Activated naive CD4-positive, alpha-beta T cell treated with anti-CD3 and anti-CD28 coated beads, Interleukin-2, amount 10 ng/mL, durations not matched to agents 7 days and 5 days (primary cell): Measurements from ENCODE around the gene MDFI.

ENCODE experiments used
- CTCF ChIA-PET: fragments of 350-600 bp; sonication (Branson Sonifier 250); formaldehyde crosslinking; loops from one replicate; lab custom pipeline; 2021; ENCODE audit warnings: antibody characterized with exemption; lab: Charles Lee
- DNase-seq: peaks from one replicate; pipeline ENCODE4 v3.0.0-alpha.2; 2020
- H3K27ac Mint-ChIP-seq: one replicate; pipeline ENCODE4 v1.8.0; 2021; ENCODE audit warnings: mild to moderate bottlenecking, moderate library complexity, mixed read lengths
- H3K27me3 Mint-ChIP-seq: one replicate; pipeline ENCODE4 v1.8.0; 2021; ENCODE audit warnings: mild to moderate bottlenecking, mixed read lengths
- H3K36me3 Mint-ChIP-seq: one replicate; pipeline ENCODE4 v1.8.0; 2021; ENCODE audit warnings: mixed read lengths
- H3K4me1 Mint-ChIP-seq: one replicate; pipeline ENCODE4 v1.8.0; 2021; ENCODE audit warnings: mixed read lengths
- H3K4me3 Mint-ChIP-seq: one replicate; pipeline ENCODE4 v1.8.0; 2021; ENCODE audit warnings: mild to moderate bottlenecking, moderate library complexity, mixed read lengths
- H3K9me3 Mint-ChIP-seq: one replicate; pipeline ENCODE4 v1.8.0; 2021; ENCODE audit warnings: mixed read lengths

Gene MDFI

GRCh38 chr6:41668968-41669367 is 30.7 kb downstream of the MDFI start:
- peaks cover 40% of the 10 kb centered on the region for H3K27me3 Mint-ChIP-seq
- no peak for DNase-seq
- H3K4me1 Mint-ChIP-seq, result no peaks in the 10 kb centered on the region
- H3K9me3 Mint-ChIP-seq, result peaks cover 1% of the 10 kb centered on the region
- H3K36me3 Mint-ChIP-seq, result no peaks in the 10 kb centered on the region
- no peak overlapping the region for H3K4me3 Mint-ChIP-seq
- CTCF ChIA-PET, result no interaction called here
- no peak overlapping the region for H3K27ac Mint-ChIP-seq

DNA sequence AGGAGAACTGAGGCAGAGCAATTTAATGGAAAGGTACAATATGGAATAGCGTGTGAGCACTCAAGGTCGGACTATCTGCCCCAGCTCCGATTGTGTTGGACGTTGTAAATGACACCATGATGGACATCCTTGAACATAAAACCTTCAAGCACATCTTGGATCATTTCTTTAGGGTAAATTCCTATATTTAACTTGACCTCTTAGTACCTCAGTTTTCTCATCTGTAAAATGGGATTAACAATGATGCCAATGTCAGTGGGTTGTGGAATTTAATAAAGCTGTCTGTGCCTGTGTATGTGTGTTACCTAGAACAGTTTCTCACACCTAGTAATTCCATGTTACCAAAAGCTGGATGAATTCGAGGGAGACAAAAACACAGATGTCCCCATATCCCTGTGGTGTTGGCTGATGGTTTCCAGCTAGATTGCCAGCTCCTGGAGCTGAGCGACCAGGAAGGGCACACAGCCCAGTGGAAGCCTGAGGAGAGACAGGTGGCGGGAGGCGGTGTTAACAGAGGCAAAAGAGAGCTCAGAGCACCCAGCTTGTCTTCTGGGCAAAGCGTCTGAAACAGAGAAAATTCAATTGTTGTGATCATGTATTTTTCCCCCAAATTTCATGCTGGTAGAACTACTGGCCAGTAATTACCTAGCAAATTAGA is 32.6 kb downstream of the MDFI start:
- no peaks in the 10 kb centered on the region for H3K4me1 Mint-ChIP-seq
- peaks cover 1% of the 10 kb centered on the region for H3K9me3 Mint-ChIP-seq
- H3K4me3 Mint-ChIP-seq, result no peak overlapping the region
- DNase-seq, result no peak
- H3K27me3 Mint-ChIP-seq, result peaks cover 52% of the 10 kb centered on the region
- CTCF ChIA-PET, result interaction anchor here (1.2 to 1.5 kb wide), 2 partner anchors 68 to 231 kb away, joined by 3 read pairs; no protein-coding TSS in a partner anchor
- H3K36me3 Mint-ChIP-seq, result no peaks in the 10 kb centered on the region
- no peak overlapping the region for H3K27ac Mint-ChIP-seq

DNA sequence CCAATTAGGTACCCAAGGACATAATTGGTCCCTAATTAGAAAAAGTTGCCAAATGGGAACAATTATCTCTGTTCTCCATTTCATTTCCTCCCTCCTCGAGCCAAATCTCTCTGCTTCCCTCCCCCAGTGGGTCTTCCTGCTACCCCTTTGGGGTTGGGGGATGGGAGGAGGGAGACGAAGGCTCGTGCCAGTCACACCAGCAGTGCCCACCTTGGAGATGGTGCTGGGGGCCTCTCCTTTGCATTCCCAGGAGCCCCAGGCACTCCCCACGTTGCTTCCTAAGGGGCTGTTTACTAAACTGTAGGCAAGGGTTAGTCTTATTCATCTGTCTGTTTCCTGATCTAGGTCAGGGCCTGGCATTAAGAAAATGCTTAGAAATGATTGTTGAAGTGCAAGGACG is 33.1 kb downstream of the MDFI start:
- no peaks in the 10 kb centered on the region for H3K4me1 Mint-ChIP-seq
- CTCF ChIA-PET, result interaction anchor here (1.5 kb wide), 1 partner anchor 232 kb away, joined by 3 read pairs; no protein-coding TSS in a partner anchor
- no peaks in the 10 kb centered on the region for H3K36me3 Mint-ChIP-seq

DNA sequence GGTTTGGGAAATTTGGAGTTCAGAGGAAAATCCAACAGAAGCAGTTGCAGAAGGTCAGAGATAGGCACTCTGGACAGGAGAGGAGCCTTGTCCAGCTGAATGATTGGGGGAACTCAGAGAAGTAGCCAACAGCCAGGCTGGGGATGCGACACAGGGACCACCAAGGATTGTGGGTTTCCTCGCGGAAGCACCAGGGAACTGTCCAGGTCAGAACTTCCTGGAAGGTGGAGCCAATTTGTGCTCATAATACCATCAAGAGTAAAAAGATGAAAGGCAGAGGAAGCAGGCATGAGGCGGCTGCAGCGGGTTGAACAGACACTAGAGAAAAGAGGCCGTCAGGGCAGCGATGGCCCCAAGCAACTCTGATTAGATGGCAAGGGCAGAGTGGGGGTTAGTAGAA is 33.7 kb downstream of the MDFI start:
- no peaks in the 10 kb centered on the region for H3K4me1 Mint-ChIP-seq
- no peak for DNase-seq
- H3K9me3 Mint-ChIP-seq, result peaks cover 1% of the 10 kb centered on the region
- CTCF ChIA-PET, result interaction anchor here (1.5 kb wide), 1 partner anchor 233 kb away, joined by 3 read pairs; no protein-coding TSS in a partner anchor
- no peak overlapping the region for H3K27ac Mint-ChIP-seq
- H3K4me3 Mint-ChIP-seq, result no peak overlapping the region
- no peaks in the 10 kb centered on the region for H3K36me3 Mint-ChIP-seq
- peaks cover 47% of the 10 kb centered on the region for H3K27me3 Mint-ChIP-seq

More for the DNA sequence above, 33.1 kb downstream of the MDFI start:
- no peak overlapping the region for H3K4me3 Mint-ChIP-seq
- H3K27me3 Mint-ChIP-seq, result peaks cover 52% of the 10 kb centered on the region
- no peak for DNase-seq
- H3K27ac Mint-ChIP-seq, result no peak overlapping the region
- peaks cover 1% of the 10 kb centered on the region for H3K9me3 Mint-ChIP-seq

DNA sequence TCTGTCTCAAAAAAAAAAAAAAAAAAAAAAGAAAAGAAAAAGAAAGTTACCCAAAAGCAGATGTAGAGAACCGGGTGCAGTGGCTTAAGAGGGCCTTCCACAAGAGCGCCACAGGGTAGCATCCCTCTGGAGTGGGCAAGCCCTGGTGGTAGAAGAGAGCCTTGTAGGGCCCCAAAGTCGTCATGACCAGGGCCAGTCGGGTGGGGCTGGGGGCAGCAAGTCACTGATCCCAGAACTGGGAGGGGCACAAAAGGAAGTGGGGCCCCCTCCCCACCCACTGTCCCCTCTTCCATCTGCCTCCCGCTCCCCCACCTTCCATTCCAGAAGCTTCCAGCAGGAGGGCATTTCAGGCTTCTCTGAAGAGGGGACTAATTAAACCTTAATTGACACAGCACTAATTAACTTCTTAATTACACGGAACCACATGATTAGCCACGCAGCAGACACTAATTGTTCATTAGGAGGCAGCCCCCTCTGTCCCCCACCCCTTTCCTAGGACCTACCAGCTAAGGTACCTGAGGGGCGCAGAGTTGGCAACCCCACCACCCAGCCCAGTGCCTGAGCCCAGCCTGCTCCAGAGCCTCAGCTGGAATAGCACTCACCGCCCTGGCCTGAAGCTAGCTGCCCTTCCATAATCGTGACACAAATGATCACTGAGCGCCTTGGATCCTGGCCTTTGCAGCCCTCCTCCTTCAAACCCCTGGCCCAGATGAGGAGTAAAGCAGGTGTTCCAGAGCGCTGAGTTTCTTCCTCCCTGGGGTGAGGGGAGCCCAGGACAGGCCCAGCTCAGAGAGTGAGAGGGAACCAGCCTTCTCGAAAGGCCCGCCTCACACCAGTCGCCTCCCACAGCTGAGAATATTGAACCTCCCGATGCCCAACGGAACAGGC is 34.8 kb downstream of the MDFI start:
- Mint-ChIP-seq H3K9me3 (peaks cover 1% of the 10 kb centered on the region), H3K36me3 (no peaks in the 10 kb centered on the region), H3K4me3 (no peak overlapping the region), H3K27ac (no peak overlapping the region), H3K4me1 (no peaks in the 10 kb centered on the region), H3K27me3 (peaks cover 44% of the 10 kb centered on the region)
- CTCF ChIA-PET, result interaction anchor here (1.0 to 1.7 kb wide), 2 partner anchors 9 to 70 kb away, joined by 4 read pairs; no protein-coding TSS in a partner anchor
- no peak for DNase-seq

GRCh38 chr6:41673704-41674000 is 35.4 kb downstream of the MDFI start:
- no peak for DNase-seq
- Mint-ChIP-seq H3K27ac (no peak overlapping the region), H3K9me3 (peaks cover 1% of the 10 kb centered on the region), H3K4me1 (no peaks in the 10 kb centered on the region), H3K27me3 (peaks cover 47% of the 10 kb centered on the region), H3K4me3 (no peak overlapping the region), H3K36me3 (no peaks in the 10 kb centered on the region)
- CTCF ChIA-PET, result interaction anchor here (1.0 to 1.7 kb wide), 2 partner anchors 8 to 71 kb away, joined by 4 read pairs; no protein-coding TSS in a partner anchor

DNA sequence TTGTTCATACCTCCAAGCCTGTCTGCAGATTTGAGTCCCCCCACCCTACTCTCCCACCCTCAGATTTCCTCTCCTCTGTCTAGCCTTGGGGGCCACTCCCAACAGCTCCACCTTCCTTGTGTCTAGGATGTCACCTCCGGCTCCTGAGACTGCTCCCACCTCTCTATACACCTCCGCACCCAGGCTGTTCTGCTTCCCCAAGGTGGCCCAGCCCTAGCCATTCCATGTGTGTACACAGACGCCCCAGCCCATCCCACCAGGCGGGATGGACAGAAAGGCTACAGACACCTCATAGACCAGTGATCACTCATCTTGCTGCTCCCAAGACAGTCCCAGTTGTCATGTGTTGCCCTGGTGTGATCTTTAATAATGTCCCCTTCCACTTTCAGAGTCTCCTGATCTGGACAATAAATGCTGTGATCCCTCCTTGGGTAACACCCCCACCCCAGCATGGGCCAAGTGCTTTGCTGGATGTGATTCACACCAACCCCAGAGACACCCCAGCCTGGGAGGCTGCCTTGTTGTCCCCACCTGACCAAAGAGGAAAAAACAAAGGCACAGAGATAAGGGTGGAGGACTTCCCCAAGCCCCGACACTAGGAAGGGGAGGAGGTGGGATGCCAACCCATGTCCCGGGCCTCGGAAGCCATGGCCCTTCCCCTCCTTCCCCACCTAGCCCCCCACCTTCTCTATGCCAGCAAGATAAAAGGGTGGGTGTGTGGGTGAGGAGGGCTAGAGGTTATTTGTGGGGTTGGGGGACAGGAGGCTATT is 36.1 kb downstream of the MDFI start:
- Mint-ChIP-seq H3K9me3 (no peaks in the 10 kb centered on the region), H3K27ac (no peak overlapping the region), H3K36me3 (no peaks in the 10 kb centered on the region), H3K4me3 (no peak overlapping the region), H3K27me3 (peaks cover 50% of the 10 kb centered on the region), H3K4me1 (no peaks in the 10 kb centered on the region)
- CTCF ChIA-PET, result interaction anchor here (1.7 kb wide), 1 partner anchor 72 kb away, joined by 4 read pairs; no protein-coding TSS in a partner anchor
- DNase-seq, result no peak

- Mint-ChIP-seq H3K36me3 (no peaks in the 10 kb centered on the region), H3K9me3 (no peaks in the 10 kb centered on the region), H3K27ac (no peak overlapping the region), H3K4me1 (no peaks in the 10 kb centered on the region), H3K4me3 (no peak overlapping the region), H3K27me3 (peaks cover 48% of the 10 kb centered on the region)
- DNase-seq, result no peak
- CTCF ChIA-PET, result no interaction called here
Observed at GRCh38 chr6:41675176-41675775, 37.0 kb downstream of the MDFI start.

DNA sequence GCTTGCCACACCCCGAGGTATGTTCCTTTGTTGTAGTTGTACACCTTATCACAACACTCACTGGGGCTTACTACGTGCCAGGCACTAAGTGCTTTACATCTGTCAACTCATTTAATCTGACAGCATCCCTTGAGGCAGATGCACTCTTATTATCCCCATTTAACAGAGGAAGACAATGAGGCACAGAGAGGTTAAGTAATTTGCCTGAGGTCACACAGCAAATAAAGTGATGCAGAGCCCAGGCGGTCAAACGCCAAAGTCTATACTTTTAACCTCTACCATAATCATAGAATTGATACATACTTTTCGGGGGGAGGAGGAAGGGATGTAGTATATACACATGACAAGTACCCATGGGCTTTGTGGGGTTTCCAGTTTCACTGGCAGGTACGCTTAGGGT is 37.7 kb downstream of the MDFI start:
- Mint-ChIP-seq H3K36me3 (no peaks in the 10 kb centered on the region), H3K27me3 (peaks cover 51% of the 10 kb centered on the region), H3K9me3 (no peaks in the 10 kb centered on the region), H3K4me3 (no peak overlapping the region), H3K27ac (no peak overlapping the region), H3K4me1 (no peaks in the 10 kb centered on the region)
- no peak for DNase-seq
- CTCF ChIA-PET, result no interaction called here

- Mint-ChIP-seq H3K4me1 (no peaks in the 10 kb centered on the region), H3K4me3 (no peak overlapping the region), H3K9me3 (no peaks in the 10 kb centered on the region), H3K27ac (no peak overlapping the region), H3K27me3 (peaks cover 49% of the 10 kb centered on the region), H3K36me3 (no peaks in the 10 kb centered on the region)
- CTCF ChIA-PET, result no interaction called here
- DNase-seq, result no peak
Observed at GRCh38 chr6:41676431-41676830, 38.2 kb downstream of the MDFI start.

- Mint-ChIP-seq H3K9me3 (no peaks in the 10 kb centered on the region), H3K4me1 (peaks cover 5% of the 10 kb centered on the region), H3K27ac (no peak overlapping the region), H3K27me3 (peaks cover 46% of the 10 kb centered on the region), H3K36me3 (no peaks in the 10 kb centered on the region), H3K4me3 (no peak overlapping the region)
- CTCF ChIA-PET, result interaction anchor here (5.0 kb wide), 1 partner anchor 75 kb away, joined by 41 read pairs; no protein-coding TSS in a partner anchor
- no peak for DNase-seq
Observed at GRCh38 chr6:41677124-41677921, 39.1 kb downstream of the MDFI start.

- no peak for DNase-seq
- Mint-ChIP-seq H3K27ac (no peak overlapping the region), H3K27me3 (peaks cover 52% of the 10 kb centered on the region), H3K4me1 (peaks cover 16% of the 10 kb centered on the region), H3K4me3 (no peak overlapping the region), H3K9me3 (no peaks in the 10 kb centered on the region), H3K36me3 (no peaks in the 10 kb centered on the region)
- CTCF ChIA-PET, result interaction anchor here (5.0 kb wide), 1 partner anchor 76 kb away, joined by 41 read pairs; no protein-coding TSS in a partner anchor
Observed at GRCh38 chr6:41678511-41679084, 40.3 kb downstream of the MDFI start.

- Mint-ChIP-seq H3K27me3 (peaks cover 47% of the 10 kb centered on the region), H3K4me1 (peaks cover 19% of the 10 kb centered on the region), H3K4me3 (no peak overlapping the region), H3K9me3 (no peaks in the 10 kb centered on the region), H3K36me3 (no peaks in the 10 kb centered on the region), H3K27ac (no peak overlapping the region)
- CTCF ChIA-PET, result interaction anchor here (1.0 to 5.0 kb wide), 6 partner anchors 15 to 311 kb away, joined by 3 to 41 read pairs (median 3); no protein-coding TSS in a partner anchor
- DNase-seq, result no peak
Observed at GRCh38 chr6:41679696-41680095, 41.4 kb downstream of the MDFI start.
